Type B pancreatic cell (in vitro differentiated cells): Measurements from ENCODE around the gene QKI. TPM values are rescaled to one million over a fixed set of nuclear protein-coding genes. Genes with fewer than 3 reads are reported as not detected.

Experiments used
- DNase-seq: peaks from one replicate; pipeline ENCODE4 v3.0.0; 2021; ENCODE audit warnings: mixed read lengths; ENCODE audit not compliant: unreplicated experiment; ENCODE audit errors: extremely low spot score
- H3K27ac Mint-ChIP-seq: 2 replicates; pipeline ENCODE4 v1.8.0; 2021; ENCODE audit warnings: mild to moderate bottlenecking, mixed read lengths
- H3K27me3 Mint-ChIP-seq: 2 replicates; pipeline ENCODE4 v1.8.0; 2021; ENCODE audit warnings: mixed read lengths
- H3K36me3 Mint-ChIP-seq: 2 replicates; pipeline ENCODE4 v1.8.0; 2021; ENCODE audit warnings: mixed read lengths
- H3K4me1 Mint-ChIP-seq: one replicate; pipeline ENCODE4 v1.8.0; 2021; ENCODE audit warnings: mixed read lengths; ENCODE audit not compliant: unreplicated experiment
- H3K4me3 Mint-ChIP-seq: 2 replicates; pipeline ENCODE4 v1.8.0; 2021; ENCODE audit warnings: mild to moderate bottlenecking, mixed read lengths
- H3K9me3 Mint-ChIP-seq: 2 replicates; pipeline ENCODE4 v1.8.0; 2021; ENCODE audit warnings: mixed read lengths
- CTCF ChIP-seq: fragments of 200-600 bp; sonication (generic); conservative IDR thresholded peaks from 2 replicates; pipeline ENCODE4 v1.5.0; 2021; ENCODE audit warnings: antibody characterized with exemption, mild to moderate bottlenecking
- total RNA-seq: library from RNA; stranded (reverse); gene quantifications from 2 replicates; pipeline ENCODE4 v1.2.1, GENCODE V29; 2021; ENCODE audit warnings: low replicate concordance

The QKI gene
- total RNA-seq, 1 donor from 2014 or later = 150 TPM

- no peaks in the 10 kb centered on the region for H3K9me3 Mint-ChIP-seq
- peaks cover 45% of the 10 kb centered on the region for H3K4me1 Mint-ChIP-seq
- no peaks in the 10 kb centered on the region for H3K36me3 Mint-ChIP-seq
- DNase-seq = no peak
- TF ChIP-seq CTCF = no peak
- no peaks in the 10 kb centered on the region for H3K27me3 Mint-ChIP-seq
- H3K27ac Mint-ChIP-seq = peak overlapping the region; percentile 47
- peak overlapping the region; percentile 38 for H3K4me3 Mint-ChIP-seq
These were observed 5.1 kb downstream of the QKI start for GRCh38 chr6:163419413-163420288.

- H3K27ac Mint-ChIP-seq = peak overlapping the region; percentile 47
- no peak for TF ChIP-seq CTCF
- H3K4me1 Mint-ChIP-seq = peaks cover 45% of the 10 kb centered on the region
- H3K9me3 Mint-ChIP-seq = no peaks in the 10 kb centered on the region
- no peaks in the 10 kb centered on the region for H3K36me3 Mint-ChIP-seq
- no peaks in the 10 kb centered on the region for H3K27me3 Mint-ChIP-seq
- no peak for DNase-seq
- peak overlapping the region; percentile 38 for H3K4me3 Mint-ChIP-seq
These were observed 5.7 kb downstream of the QKI start for GRCh38 chr6:163420289-163420614.

GRCh38 chr6:163422550-163422949, 8.0 kb downstream of the QKI start:
- no peak overlapping the region for H3K4me3 Mint-ChIP-seq
- TF ChIP-seq CTCF = no peak
- peaks cover 51% of the 10 kb centered on the region for H3K4me1 Mint-ChIP-seq
- H3K27ac Mint-ChIP-seq = no peak overlapping the region
- H3K9me3 Mint-ChIP-seq = no peaks in the 10 kb centered on the region
- no peaks in the 10 kb centered on the region for H3K36me3 Mint-ChIP-seq
- no peaks in the 10 kb centered on the region for H3K27me3 Mint-ChIP-seq
- DNase-seq = no peak

- H3K4me3 Mint-ChIP-seq = no peak overlapping the region
- H3K27me3 Mint-ChIP-seq = no peaks in the 10 kb centered on the region
- peaks cover 49% of the 10 kb centered on the region for H3K4me1 Mint-ChIP-seq
- no peaks in the 10 kb centered on the region for H3K9me3 Mint-ChIP-seq
- H3K36me3 Mint-ChIP-seq = no peaks in the 10 kb centered on the region
- no peak overlapping the region for H3K27ac Mint-ChIP-seq
- no peak for TF ChIP-seq CTCF
- DNase-seq = no peak
These were observed 9.2 kb downstream of the QKI start for GRCh38 chr6:163423696-163424095.

- Mint-ChIP-seq H3K9me3 (no peaks in the 10 kb centered on the region), H3K4me1 (peaks cover 43% of the 10 kb centered on the region), H3K4me3 (no peak overlapping the region), H3K27me3 (no peaks in the 10 kb centered on the region), H3K36me3 (no peaks in the 10 kb centered on the region), H3K27ac (no peak overlapping the region)
- peak; percentile 69 for TF ChIP-seq CTCF
- DNase-seq = no peak
These were observed 13.2 kb downstream of the QKI start for GRCh38 chr6:163427498-163428254.
